ENCODE results near the gene LIMA1. TPM values are rescaled to one million over a fixed set of nuclear protein-coding genes. Genes with fewer than 3 reads are reported as not detected.

The LIMA1 gene
- total and polyA plus RNA-seq, 9 of the 15 experiments (the other 6 are each of a cell fraction or from before 2014, with no cell fraction given): 20.2 to 37.8 (median 27.3) TPM

GRCh38 chr12:50246873-50247612, 36.3 kb downstream of the LIMA1 start (continued):
- no peak for TF ChIP-seq SFPQ (IDR thresholded peaks at IDR 0.05; ENCODE audit: low read depth, low read length)
- no peak for TF ChIP-seq FOXJ2 (tag; IDR thresholded peaks at IDR 0.05)
- TF ChIP-seq COPS2 (conservative IDR thresholded peaks at IDR 0.05): no peak
- TF ChIP-seq, protein P1, sequence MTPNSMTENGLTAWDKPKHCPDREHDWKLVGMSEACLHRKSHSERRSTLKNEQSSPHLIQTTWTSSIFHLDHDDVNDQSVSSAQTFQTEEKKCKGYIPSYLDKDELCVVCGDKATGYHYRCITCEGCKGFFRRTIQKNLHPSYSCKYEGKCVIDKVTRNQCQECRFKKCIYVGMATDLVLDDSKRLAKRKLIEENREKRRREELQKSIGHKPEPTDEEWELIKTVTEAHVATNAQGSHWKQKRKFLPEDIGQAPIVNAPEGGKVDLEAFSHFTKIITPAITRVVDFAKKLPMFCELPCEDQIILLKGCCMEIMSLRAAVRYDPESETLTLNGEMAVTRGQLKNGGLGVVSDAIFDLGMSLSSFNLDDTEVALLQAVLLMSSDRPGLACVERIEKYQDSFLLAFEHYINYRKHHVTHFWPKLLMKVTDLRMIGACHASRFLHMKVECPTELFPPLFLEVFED (CRISPR knock-in tag; conservative IDR thresholded peaks at IDR 0.05): no peak
- no peak for TF ChIP-seq E2F3 (CRISPR knock-in tag; IDR thresholded peaks at IDR 0.05)
- no peak for TF ChIP-seq IFI16 (CRISPR knock-in tag; IDR thresholded peaks at IDR 0.05)
- no peak for TF ChIP-seq HNRNPK (IDR thresholded peaks at IDR 0.05; ENCODE audit: low read depth, low read length, poor library complexity, severe bottlenecking)
- no peak for TF ChIP-seq SMARCB1 (IDR thresholded peaks at IDR 0.05; ENCODE audit: insufficient read length, low read depth)
- no peak for TF ChIP-seq CREB1 (IDR thresholded peaks at IDR 0.05)
- no peak for TF ChIP-seq CREB1 (CRISPR knock-in tag; IDR thresholded peaks at IDR 0.05)
- no peak for TF ChIP-seq ZNF507 (tag; conservative IDR thresholded peaks at IDR 0.05)
- no peak for TF ChIP-seq ZNF3 (CRISPR knock-in tag; IDR thresholded peaks at IDR 0.05)
- no peak for TF ChIP-seq IRF2 (CRISPR knock-in tag; IDR thresholded peaks at IDR 0.05)
- TF ChIP-seq MCM3 (IDR thresholded peaks at IDR 0.05): no peak
- TF ChIP-seq TAF1 (IDR thresholded peaks at IDR 0.05; ENCODE audit: control insufficient read depth, extremely low read depth, insufficient read depth, low read length, severe bottlenecking): peak; percentile 66
- TF ChIP-seq PCBP1 (IDR thresholded peaks at IDR 0.05; ENCODE audit: low read depth, low read length, poor library complexity, severe bottlenecking): no peak
- peak; percentile 42 for TF ChIP-seq SMAD1 (IDR thresholded peaks at IDR 0.05; ENCODE audit: low read depth, low read length, partially characterized antibody)
- no peak for TF ChIP-seq ELF1 (tag; IDR thresholded peaks at IDR 0.05)
- no peak for TF ChIP-seq HNRNPLL (IDR thresholded peaks at IDR 0.05; ENCODE audit: low read depth, low read length, poor library complexity, severe bottlenecking)
- TF ChIP-seq, protein P2, sequence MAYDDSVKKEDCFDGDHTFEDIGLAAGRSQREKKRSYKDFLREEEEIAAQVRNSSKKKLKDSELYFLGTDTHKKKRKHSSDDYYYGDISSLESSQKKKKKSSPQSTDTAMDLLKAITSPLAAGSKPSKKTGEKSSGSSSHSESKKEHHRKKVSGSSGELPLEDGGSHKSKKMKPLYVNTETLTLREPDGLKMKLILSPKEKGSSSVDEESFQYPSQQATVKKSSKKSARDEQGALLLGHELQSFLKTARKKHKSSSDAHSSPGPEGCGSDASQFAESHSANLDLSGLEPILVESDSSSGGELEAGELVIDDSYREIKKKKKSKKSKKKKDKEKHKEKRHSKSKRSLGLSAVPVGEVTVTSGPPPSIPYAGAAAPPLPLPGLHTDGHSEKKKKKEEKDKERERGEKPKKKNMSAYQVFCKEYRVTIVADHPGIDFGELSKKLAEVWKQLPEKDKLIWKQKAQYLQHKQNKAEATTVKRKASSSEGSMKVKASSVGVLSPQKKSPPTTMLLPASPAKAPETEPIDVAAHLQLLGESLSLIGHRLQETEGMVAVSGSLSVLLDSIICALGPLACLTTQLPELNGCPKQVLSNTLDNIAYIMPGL (CRISPR knock-in tag; IDR thresholded peaks at IDR 0.05): no peak
- TF ChIP-seq CTCF (IDR thresholded peaks at IDR 0.05 in 2 of 3, conservative IDR thresholded peaks at IDR 0.05 in 1 of 3; ENCODE audit: insufficient read depth in 2 of 3, low read depth in 1 of 3, low read length in 3 of 3): no peak
- no peak for TF ChIP-seq ZNF165 (CRISPR knock-in tag; IDR thresholded peaks at IDR 0.05; ENCODE audit: borderline replicate concordance)
